ENCODE data around the gene UCN3. TPM values are rescaled to one million over a fixed set of nuclear protein-coding genes. Genes with fewer than 3 reads are reported as not detected.

Gene UCN3
- total RNA-seq, 1 donor from 2014 or later, result not detected

DNA sequence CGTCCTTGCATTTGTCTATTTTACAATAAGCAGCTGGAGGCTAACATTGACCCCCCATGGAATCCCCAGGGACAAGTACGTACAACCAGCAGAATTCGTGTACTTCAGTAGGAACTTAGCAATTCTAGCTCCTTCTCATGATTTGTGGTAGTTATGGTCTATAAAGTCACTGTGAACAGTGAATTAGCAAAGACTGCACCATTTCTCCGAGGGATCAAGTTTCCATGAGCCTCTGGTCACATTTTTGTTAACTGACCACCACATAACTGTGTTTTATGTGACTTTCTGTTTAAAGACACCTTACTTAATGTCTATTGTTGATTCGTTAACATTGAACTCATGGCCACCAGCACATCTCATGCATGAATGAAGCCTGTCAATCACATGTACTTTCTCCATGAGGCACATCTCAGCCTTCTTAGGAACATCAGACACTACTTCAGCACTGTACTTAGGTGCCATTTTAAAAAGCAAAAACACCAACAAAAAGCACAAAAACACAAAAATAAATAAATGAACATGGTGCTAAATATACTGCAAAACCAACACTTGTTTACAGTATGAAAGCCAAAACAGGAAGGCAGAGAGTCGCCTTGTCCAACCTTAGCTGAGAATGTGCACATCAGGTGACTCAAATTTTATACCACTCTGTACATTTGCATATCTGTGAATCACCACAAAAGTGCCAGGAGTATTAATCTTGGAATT, 9.0 kb upstream of the UCN3 start:
- H3K4me1 ChIP-seq, result no peaks in the 10 kb centered on the region
- H3K4me3 ChIP-seq, result no peak overlapping the region
- no peak overlapping the region for H3K27ac ChIP-seq
- intact Hi-C loops (cut with DNase I), result no loop called here
- no peak for TF ChIP-seq POLR2A (IDR thresholded peaks at IDR 0.05)
- TF ChIP-seq CTCF (IDR thresholded peaks at IDR 0.05), result no peak
- no peak for TF ChIP-seq POLR2AphosphoS5 (IDR thresholded peaks at IDR 0.05; ENCODE audit: insufficient read depth in 1 of 2, low read depth in 1 of 2)
- no peak for DNase-seq (ENCODE audit: extremely low spot score in 2 of 2)
- no peaks in the 10 kb centered on the region for H3K27me3 ChIP-seq
- no peaks in the 10 kb centered on the region for H3K9me3 ChIP-seq
- no peaks in the 10 kb centered on the region for H3K36me3 ChIP-seq

DNA sequence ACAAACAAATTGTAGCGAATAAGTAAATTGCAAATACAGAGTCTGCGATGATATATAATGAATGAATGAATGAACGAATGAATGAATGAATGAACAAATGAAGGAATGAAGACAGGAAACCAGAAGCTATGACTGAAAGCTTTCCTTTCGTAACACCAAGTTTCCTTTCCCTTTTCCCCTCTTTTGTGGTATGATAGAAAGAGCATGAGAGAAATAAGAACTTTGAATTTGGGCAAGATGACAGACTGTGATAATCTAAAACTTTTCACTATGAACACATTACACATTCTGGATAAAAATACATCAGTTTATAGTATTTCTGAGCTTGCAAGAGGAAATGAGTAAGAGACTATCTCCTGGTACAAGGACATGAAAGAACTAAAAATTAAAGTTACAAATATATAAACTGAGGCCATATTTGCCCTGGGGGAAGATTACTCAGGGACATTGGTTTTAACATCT, 8.4 kb upstream of the UCN3 start:
- no peaks in the 10 kb centered on the region for H3K4me1 ChIP-seq
- H3K27ac ChIP-seq, result no peak overlapping the region
- no peak for DNase-seq (ENCODE audit: extremely low spot score in 2 of 2)
- TF ChIP-seq CTCF (IDR thresholded peaks at IDR 0.05) (no peak), POLR2A (IDR thresholded peaks at IDR 0.05) (no peak), POLR2AphosphoS5 (IDR thresholded peaks at IDR 0.05; ENCODE audit: insufficient read depth in 1 of 2, low read depth in 1 of 2) (no peak)
- H3K36me3 ChIP-seq, result no peaks in the 10 kb centered on the region
- no peaks in the 10 kb centered on the region for H3K9me3 ChIP-seq
- intact Hi-C loops (cut with DNase I), result no loop called here
- H3K27me3 ChIP-seq, result no peaks in the 10 kb centered on the region
- H3K4me3 ChIP-seq, result no peak overlapping the region

- Histone ChIP-seq H3K4me1 (no peaks in the 10 kb centered on the region), H3K27ac (no peak overlapping the region), H3K4me3 (no peak overlapping the region), H3K9me3 (no peaks in the 10 kb centered on the region), H3K36me3 (no peaks in the 10 kb centered on the region), H3K27me3 (no peaks in the 10 kb centered on the region)
- DNase-seq (ENCODE audit: extremely low spot score in 2 of 2), result no peak
- TF ChIP-seq CTCF (IDR thresholded peaks at IDR 0.05), result no peak
- intact Hi-C loops (cut with DNase I), result no loop called here
Observed at GRCh38 chr10:5360318-5360915, 4.3 kb upstream of the UCN3 start.

GRCh38 chr10:5361966-5362365, 2.8 kb upstream of the UCN3 start:
- no peaks in the 10 kb centered on the region for H3K27me3 ChIP-seq
- no peak overlapping the region for H3K4me3 ChIP-seq
- no peak overlapping the region for H3K27ac ChIP-seq
- no peak for TF ChIP-seq POLR2A (IDR thresholded peaks at IDR 0.05)
- TF ChIP-seq CTCF (IDR thresholded peaks at IDR 0.05), result no peak
- TF ChIP-seq POLR2AphosphoS5 (IDR thresholded peaks at IDR 0.05; ENCODE audit: insufficient read depth in 1 of 2, low read depth in 1 of 2), result no peak
- H3K36me3 ChIP-seq, result no peaks in the 10 kb centered on the region
- DNase-seq (ENCODE audit: extremely low spot score in 2 of 2), result no peak
- H3K4me1 ChIP-seq, result no peaks in the 10 kb centered on the region
- intact Hi-C loops (cut with DNase I), result no loop called here
- H3K9me3 ChIP-seq, result no peaks in the 10 kb centered on the region

GRCh38 chr10:5362873-5363272, 1.9 kb upstream of the UCN3 start:
- intact Hi-C loops (cut with DNase I), result no loop called here
- no peak for DNase-seq (ENCODE audit: extremely low spot score in 2 of 2)
- H3K36me3 ChIP-seq, result no peaks in the 10 kb centered on the region
- H3K9me3 ChIP-seq, result no peaks in the 10 kb centered on the region
- no peak overlapping the region for H3K27ac ChIP-seq
- H3K27me3 ChIP-seq, result no peaks in the 10 kb centered on the region
- TF ChIP-seq POLR2A (IDR thresholded peaks at IDR 0.05), result no peak
- no peak for TF ChIP-seq POLR2AphosphoS5 (IDR thresholded peaks at IDR 0.05; ENCODE audit: insufficient read depth in 1 of 2, low read depth in 1 of 2)
- TF ChIP-seq CTCF (IDR thresholded peaks at IDR 0.05), result no peak
- no peaks in the 10 kb centered on the region for H3K4me1 ChIP-seq
- H3K4me3 ChIP-seq, result no peak overlapping the region

All from vagina (tissue), 2 donors.